GM10847 (cell line): Measurements from ENCODE around the gene ABHD5.

Experiments
- POLR2A ChIP-seq: IDR thresholded peaks from 2 replicates; pipeline ENCODE4 v1.6.1; 2011; ENCODE audit not compliant: insufficient read length; ENCODE audit errors: extremely low read depth

ABHD5 gene

GRCh38 chr3:43736558-43737440 is 46.1 kb downstream of the ABHD5 start:
- no peak for TF ChIP-seq POLR2A

GRCh38 chr3:43738305-43738704 is 47.6 kb downstream of the ABHD5 start:
- TF ChIP-seq POLR2A = no peak

GRCh38 chr3:43742920-43743319 is 52.2 kb downstream of the ABHD5 start:
- TF ChIP-seq POLR2A = no peak

GRCh38 chr3:43747641-43748040 is 56.9 kb downstream of the ABHD5 start:
- no peak for TF ChIP-seq POLR2A

GRCh38 chr3:43748179-43748578 is 57.4 kb downstream of the ABHD5 start:
- TF ChIP-seq POLR2A = no peak

GRCh38 chr3:43748645-43749044 is 57.9 kb downstream of the ABHD5 start:
- no peak for TF ChIP-seq POLR2A

GRCh38 chr3:43752905-43753304 is 62.2 kb downstream of the ABHD5 start:
- TF ChIP-seq POLR2A = no peak

GRCh38 chr3:43753741-43754715 is 63.3 kb downstream of the ABHD5 start:
- no peak for TF ChIP-seq POLR2A

- no peak for TF ChIP-seq POLR2A
Measured at GRCh38 chr3:43755516-43756200, 64.9 kb downstream of the ABHD5 start.

GRCh38 chr3:43757666-43758321 is 67.1 kb downstream of the ABHD5 start:
- TF ChIP-seq POLR2A = no peak

- TF ChIP-seq POLR2A = no peak
Measured at GRCh38 chr3:43758592-43759225, 68.0 kb downstream of the ABHD5 start.

- TF ChIP-seq POLR2A = no peak
Measured at GRCh38 chr3:43759297-43759782, 68.6 kb downstream of the ABHD5 start.

- no peak for TF ChIP-seq POLR2A
Measured at GRCh38 chr3:43759938-43760337, 69.2 kb downstream of the ABHD5 start.

GRCh38 chr3:43760938-43761337 is 70.2 kb downstream of the ABHD5 start:
- no peak for TF ChIP-seq POLR2A
